KMS-11 (cell line): ENCODE results near the gene PPP1R3C.

Experiments
- H2AFZ ChIP-seq: fragments of 200-600 bp; sonication (generic); 2 replicates; pipeline ENCODE4 v1.6.1; 2016; ENCODE audit warnings: antibody characterized with exemption, mixed run types, low read depth
- H3K27ac ChIP-seq: fragments of 200-600 bp; sonication (generic); 2 replicates; pipeline ENCODE4 v1.6.1; 2016; ENCODE audit warnings: mild to moderate bottlenecking, mixed run types
- H3K27me3 ChIP-seq: fragments of 200-600 bp; sonication (generic); 2 replicates; pipeline ENCODE4 v1.6.1; 2017; ENCODE audit warnings: mild to moderate bottlenecking, low read depth, mixed run types, moderate library complexity; ENCODE audit not compliant: insufficient read depth
- H3K36me3 ChIP-seq: fragments of 200-600 bp; sonication (generic); 2 replicates; pipeline ENCODE4 v1.6.1; 2017; ENCODE audit warnings: mild to moderate bottlenecking, mixed run types; ENCODE audit not compliant: insufficient read depth
- H3K4me1 ChIP-seq: fragments of 200-600 bp; sonication (generic); 2 replicates; pipeline ENCODE4 v1.6.1; 2016; ENCODE audit warnings: mild to moderate bottlenecking, low read depth, mixed run types; ENCODE audit not compliant: poor library complexity, severe bottlenecking
- H3K4me2 ChIP-seq: fragments of 200-600 bp; sonication (generic); 2 replicates; pipeline ENCODE4 v1.7.0; 2016; ENCODE audit warnings: mild to moderate bottlenecking, mixed run types
- H3K4me3 ChIP-seq: fragments of 200-600 bp; sonication (generic); IDR thresholded peaks from 2 replicates; pipeline ENCODE4 v1.6.1; 2017; ENCODE audit warnings: low read depth, low read length, mixed read lengths; ENCODE audit not compliant: insufficient read depth
- H3K79me2 ChIP-seq: fragments of 200-600 bp; sonication (generic); 2 replicates; pipeline ENCODE4 v1.6.1; 2016; ENCODE audit warnings: low read depth, mixed run types; ENCODE audit not compliant: insufficient read depth
- H3K9ac ChIP-seq: fragments of 200-600 bp; sonication (generic); 2 replicates; pipeline ENCODE4 v1.6.1; 2016; ENCODE audit warnings: mild to moderate bottlenecking, mixed run types
- H4K20me1 ChIP-seq: fragments of 200-600 bp; sonication (generic); 2 replicates; pipeline ENCODE4 v1.6.1; 2016; ENCODE audit warnings: mild to moderate bottlenecking, mixed run types; ENCODE audit not compliant: insufficient read depth
- TF ChIP-seq, protein P1 (sequence below): fragments of 200-600 bp; sonication (generic); conservative IDR thresholded peaks from 2 replicates; pipeline ENCODE4 v1.6.1; 2017; ENCODE audit warnings: low read depth, mild to moderate bottlenecking, antibody characterized with exemption, low read length, moderate library complexity, mixed read lengths

Gene PPP1R3C

DNA sequence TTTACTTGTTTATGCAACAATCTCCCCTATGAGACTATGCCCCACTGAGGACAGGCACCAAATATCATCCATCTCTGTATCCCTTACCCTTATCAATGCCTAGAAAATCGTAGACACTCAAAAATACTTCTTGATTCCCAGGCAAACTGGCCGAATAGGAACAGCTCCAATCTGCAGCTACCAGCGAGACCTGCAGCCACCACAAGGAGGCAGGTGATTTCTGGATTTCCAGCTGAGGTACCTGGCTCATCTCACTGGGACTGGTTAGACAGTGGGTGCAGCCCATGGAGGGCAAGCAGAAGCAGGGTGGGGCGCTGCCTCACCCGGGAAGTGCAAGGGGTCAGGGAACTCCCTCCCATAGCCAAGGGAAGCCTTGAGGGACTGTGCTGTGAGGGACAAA is 10.8 kb upstream of the PPP1R3C start:
- Histone ChIP-seq H3K36me3 (no peaks in the 10 kb centered on the region), H4K20me1 (no peaks in the 10 kb centered on the region), H3K27ac (no peak overlapping the region), H3K4me1 (peaks cover 6% of the 10 kb centered on the region), H3K4me3 (no peak overlapping the region), H3K4me2 (no peak overlapping the region), H3K27me3 (no peaks in the 10 kb centered on the region), H3K79me2 (no peaks in the 10 kb centered on the region), H3K9ac (no peak overlapping the region), H2AFZ (no peak overlapping the region)
- TF ChIP-seq, protein P1, sequence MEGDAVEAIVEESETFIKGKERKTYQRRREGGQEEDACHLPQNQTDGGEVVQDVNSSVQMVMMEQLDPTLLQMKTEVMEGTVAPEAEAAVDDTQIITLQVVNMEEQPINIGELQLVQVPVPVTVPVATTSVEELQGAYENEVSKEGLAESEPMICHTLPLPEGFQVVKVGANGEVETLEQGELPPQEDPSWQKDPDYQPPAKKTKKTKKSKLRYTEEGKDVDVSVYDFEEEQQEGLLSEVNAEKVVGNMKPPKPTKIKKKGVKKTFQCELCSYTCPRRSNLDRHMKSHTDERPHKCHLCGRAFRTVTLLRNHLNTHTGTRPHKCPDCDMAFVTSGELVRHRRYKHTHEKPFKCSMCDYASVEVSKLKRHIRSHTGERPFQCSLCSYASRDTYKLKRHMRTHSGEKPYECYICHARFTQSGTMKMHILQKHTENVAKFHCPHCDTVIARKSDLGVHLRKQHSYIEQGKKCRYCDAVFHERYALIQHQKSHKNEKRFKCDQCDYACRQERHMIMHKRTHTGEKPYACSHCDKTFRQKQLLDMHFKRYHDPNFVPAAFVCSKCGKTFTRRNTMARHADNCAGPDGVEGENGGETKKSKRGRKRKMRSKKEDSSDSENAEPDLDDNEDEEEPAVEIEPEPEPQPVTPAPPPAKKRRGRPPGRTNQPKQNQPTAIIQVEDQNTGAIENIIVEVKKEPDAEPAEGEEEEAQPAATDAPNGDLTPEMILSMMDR, result no peak

GRCh38 chr10:91642831-91643692 is 10.2 kb upstream of the PPP1R3C start:
- Histone ChIP-seq H3K4me2 (no peak overlapping the region), H3K79me2 (no peaks in the 10 kb centered on the region), H3K4me1 (peaks cover 6% of the 10 kb centered on the region), H3K4me3 (no peak overlapping the region), H4K20me1 (no peaks in the 10 kb centered on the region), H3K9ac (no peak overlapping the region), H3K36me3 (no peaks in the 10 kb centered on the region), H3K27ac (no peak overlapping the region), H3K27me3 (no peaks in the 10 kb centered on the region), H2AFZ (no peak overlapping the region)
- TF ChIP-seq, protein P1, result no peak

DNA sequence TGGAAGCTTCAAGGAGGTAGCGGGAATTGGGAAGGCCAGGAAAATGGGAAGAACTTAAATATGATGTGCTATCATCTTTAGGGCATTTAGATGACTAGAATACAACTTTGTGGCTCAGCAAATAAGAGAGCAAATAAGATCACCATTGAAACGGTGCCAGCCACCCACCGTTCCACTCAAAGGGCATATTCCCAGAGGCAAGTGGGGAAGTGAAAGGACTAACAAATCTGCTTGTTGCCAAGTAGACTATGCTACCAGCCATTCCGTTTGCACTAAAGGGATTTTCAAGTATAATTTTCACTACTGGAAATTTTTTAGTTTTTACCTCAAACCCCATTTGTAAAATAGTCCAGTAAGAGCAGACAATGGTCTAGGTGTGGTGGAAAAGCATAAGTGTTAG is 4.0 kb upstream of the PPP1R3C start:
- no peaks in the 10 kb centered on the region for H3K36me3 ChIP-seq
- H3K4me2 ChIP-seq, result no peak overlapping the region

GRCh38 chr10:91635401-91636400 is 2.8 kb upstream of the PPP1R3C start:
- no peaks in the 10 kb centered on the region for H3K27me3 ChIP-seq
- H3K9ac ChIP-seq, result no peak overlapping the region
- TF ChIP-seq, protein P1, result peak; percentile 62
- H4K20me1 ChIP-seq, result no peaks in the 10 kb centered on the region
- no peaks in the 10 kb centered on the region for H3K36me3 ChIP-seq
- H3K4me3 ChIP-seq, result no peak overlapping the region
- no peak overlapping the region for H3K4me2 ChIP-seq
- no peaks in the 10 kb centered on the region for H3K4me1 ChIP-seq
- no peak overlapping the region for H2AFZ ChIP-seq
- no peak overlapping the region for H3K27ac ChIP-seq
- H3K79me2 ChIP-seq, result no peaks in the 10 kb centered on the region

More for the DNA sequence above, 4.0 kb upstream of the PPP1R3C start:
- no peaks in the 10 kb centered on the region for H3K27me3 ChIP-seq
- no peaks in the 10 kb centered on the region for H4K20me1 ChIP-seq
- H3K4me3 ChIP-seq, result no peak overlapping the region
- TF ChIP-seq, protein P1, result no peak
- H3K4me1 ChIP-seq, result no peaks in the 10 kb centered on the region
- no peaks in the 10 kb centered on the region for H3K79me2 ChIP-seq
- no peak overlapping the region for H3K27ac ChIP-seq
- no peak overlapping the region for H2AFZ ChIP-seq
- no peak overlapping the region for H3K9ac ChIP-seq
